Cardiac muscle cell (in vitro differentiated cells and primary cell): ENCODE data around the gene MRGPRD. TPM values are rescaled to one million over a fixed set of nuclear protein-coding genes. Genes with fewer than 3 reads are reported as not detected.

Experiments used
- DNase-seq, 2 donors: peaks; one replicate each; pipeline versions ENCODE4 v3.0.0 to v3.0.0-alpha.2; 2010 to 2017; ENCODE audit warnings: low read depth in 1 of 2, low spot score in 1 of 2
- H3K27ac ChIP-seq: fragments of 200-600 bp; sonication (generic); 2 replicates; pipeline ENCODE4 v1.5.1; 2016
- H3K27me3 ChIP-seq: fragments of 200-600 bp; sonication (generic); 2 replicates; pipeline ENCODE4 v1.6.0; 2016; ENCODE audit warnings: control low read depth
- H3K36me3 ChIP-seq: fragments of 200-600 bp; sonication (generic); 2 replicates; pipeline ENCODE4 v1.5.1; 2016; ENCODE audit warnings: control low read depth
- H3K4me1 ChIP-seq: fragments of 200-600 bp; sonication (generic); 2 replicates; pipeline ENCODE4 v1.8.1; 2017; ENCODE audit warnings: low read depth, mild to moderate bottlenecking, mixed run types
- H3K4me3 ChIP-seq: fragments of 200-600 bp; sonication (generic); 2 replicates; pipeline ENCODE4 v1.5.1; 2016; ENCODE audit warnings: mild to moderate bottlenecking
- H3K9me3 ChIP-seq: fragments of 200-600 bp; sonication (generic); 2 replicates; pipeline ENCODE4 v1.5.1; 2017; ENCODE audit warnings: low read depth, mild to moderate bottlenecking, control low read depth
- polyA plus RNA-seq: library from polyadenylated mRNA; unstranded; fragments of >200 nt; fragmentation: Nextera tagmentation; extraction: Ambion mirVana; gene quantifications from 2 replicates; pipeline ENCODE4 v1.2.1, GENCODE V29; 2016
- total RNA-seq: library from RNA; depleted of rRNA; stranded (reverse); fragments of >200 nt; gene quantifications from 2 replicates; pipeline ENCODE4 v1.2.3, GENCODE V29; 2016
- TF ChIP-seq, protein P1 (sequence below): IDR thresholded peaks from 2 replicates; pipeline ENCODE4 v1.5.1; 2012; ENCODE audit warnings: low read depth, mild to moderate bottlenecking, low read length

MRGPRD gene
- total and polyA plus RNA-seq, 2 experiments from 2014 or later, result not detected

DNA sequence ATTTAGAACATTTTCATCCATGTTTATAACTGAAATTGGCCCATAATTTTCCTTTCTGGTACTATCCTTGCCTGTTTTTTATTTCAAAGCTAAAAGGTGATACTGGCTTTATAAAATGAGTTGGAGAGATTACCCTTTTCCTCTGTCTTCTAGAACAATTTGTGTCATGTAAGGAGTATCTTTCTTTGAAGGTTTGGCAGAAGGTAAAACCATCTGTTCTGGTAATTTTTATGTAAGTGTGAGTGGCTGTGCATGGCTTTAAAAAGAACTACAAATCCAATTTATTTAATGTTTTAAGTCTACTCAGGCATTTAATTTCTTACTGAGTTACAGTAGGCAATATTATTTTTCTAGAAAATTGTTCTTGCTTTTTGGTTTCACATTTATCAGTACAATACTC is 7.7 kb upstream of the MRGPRD start:
- no peaks in the 10 kb centered on the region for H3K27me3 ChIP-seq
- TF ChIP-seq, protein P1, sequence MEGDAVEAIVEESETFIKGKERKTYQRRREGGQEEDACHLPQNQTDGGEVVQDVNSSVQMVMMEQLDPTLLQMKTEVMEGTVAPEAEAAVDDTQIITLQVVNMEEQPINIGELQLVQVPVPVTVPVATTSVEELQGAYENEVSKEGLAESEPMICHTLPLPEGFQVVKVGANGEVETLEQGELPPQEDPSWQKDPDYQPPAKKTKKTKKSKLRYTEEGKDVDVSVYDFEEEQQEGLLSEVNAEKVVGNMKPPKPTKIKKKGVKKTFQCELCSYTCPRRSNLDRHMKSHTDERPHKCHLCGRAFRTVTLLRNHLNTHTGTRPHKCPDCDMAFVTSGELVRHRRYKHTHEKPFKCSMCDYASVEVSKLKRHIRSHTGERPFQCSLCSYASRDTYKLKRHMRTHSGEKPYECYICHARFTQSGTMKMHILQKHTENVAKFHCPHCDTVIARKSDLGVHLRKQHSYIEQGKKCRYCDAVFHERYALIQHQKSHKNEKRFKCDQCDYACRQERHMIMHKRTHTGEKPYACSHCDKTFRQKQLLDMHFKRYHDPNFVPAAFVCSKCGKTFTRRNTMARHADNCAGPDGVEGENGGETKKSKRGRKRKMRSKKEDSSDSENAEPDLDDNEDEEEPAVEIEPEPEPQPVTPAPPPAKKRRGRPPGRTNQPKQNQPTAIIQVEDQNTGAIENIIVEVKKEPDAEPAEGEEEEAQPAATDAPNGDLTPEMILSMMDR, result no peak
- H3K9me3 ChIP-seq, result no peaks in the 10 kb centered on the region
- no peak overlapping the region for H3K4me3 ChIP-seq
- no peak overlapping the region for H3K27ac ChIP-seq
- H3K36me3 ChIP-seq, result no peaks in the 10 kb centered on the region
- H3K4me1 ChIP-seq, result no peaks in the 10 kb centered on the region
- no peak for DNase-seq

DNA sequence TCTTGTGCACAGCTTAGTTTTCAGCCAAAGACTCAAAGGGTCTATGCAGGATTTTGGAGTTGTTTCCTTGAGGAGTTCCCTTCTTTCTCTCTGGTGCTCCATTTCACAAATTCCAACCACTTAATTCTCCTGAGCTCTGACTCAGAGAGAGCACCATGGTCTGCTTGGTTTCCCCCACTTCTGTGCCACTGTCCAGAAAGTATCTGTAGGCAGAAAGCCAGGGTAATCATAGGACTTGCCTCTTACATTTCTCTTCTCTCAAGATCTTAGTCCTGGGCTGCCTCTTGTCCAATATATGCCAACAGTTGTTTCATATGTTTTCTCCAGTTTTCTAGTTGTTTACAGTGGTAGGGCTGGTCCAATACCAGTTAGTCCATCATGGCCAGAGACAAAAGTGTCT is 6.4 kb upstream of the MRGPRD start:
- Histone ChIP-seq H3K9me3 (no peaks in the 10 kb centered on the region), H3K36me3 (no peaks in the 10 kb centered on the region), H3K27ac (no peak overlapping the region), H3K4me1 (no peaks in the 10 kb centered on the region), H3K27me3 (no peaks in the 10 kb centered on the region), H3K4me3 (no peak overlapping the region)
- TF ChIP-seq, protein P1, result no peak
- no peak for DNase-seq

GRCh38 chr11:68983801-68984200 is 3.0 kb upstream of the MRGPRD start:
- Histone ChIP-seq H3K9me3 (no peaks in the 10 kb centered on the region), H3K27me3 (no peaks in the 10 kb centered on the region), H3K4me1 (no peaks in the 10 kb centered on the region), H3K4me3 (no peak overlapping the region), H3K36me3 (no peaks in the 10 kb centered on the region), H3K27ac (no peak overlapping the region)
- no peak for DNase-seq
- TF ChIP-seq, protein P1, result no peak

DNA sequence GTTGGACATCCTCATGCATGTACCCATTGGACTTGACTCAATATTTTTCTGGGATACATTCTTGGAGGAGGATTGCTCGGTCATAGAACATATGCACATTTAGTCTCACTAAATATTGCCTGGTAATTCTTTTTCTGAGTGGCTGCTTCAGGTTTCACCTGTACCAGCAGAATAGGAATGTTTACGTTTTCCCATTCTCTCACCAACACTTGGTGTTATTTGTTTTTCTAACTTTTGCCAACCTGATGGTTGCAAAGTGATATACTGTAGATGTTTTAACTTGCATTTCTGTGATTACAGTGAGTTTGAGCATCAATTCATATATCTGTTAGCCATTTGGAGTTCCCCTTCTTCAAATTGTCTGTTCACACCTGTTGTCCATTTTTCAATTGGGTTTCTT is 1.3 kb upstream of the MRGPRD start:
- no peak overlapping the region for H3K4me3 ChIP-seq
- TF ChIP-seq, protein P1, result no peak
- H3K36me3 ChIP-seq, result no peaks in the 10 kb centered on the region
- no peak for DNase-seq
- no peaks in the 10 kb centered on the region for H3K9me3 ChIP-seq
- H3K4me1 ChIP-seq, result no peaks in the 10 kb centered on the region
- H3K27ac ChIP-seq, result no peak overlapping the region
- no peaks in the 10 kb centered on the region for H3K27me3 ChIP-seq

- Histone ChIP-seq H3K9me3 (no peaks in the 10 kb centered on the region), H3K27ac (no peak overlapping the region), H3K27me3 (no peaks in the 10 kb centered on the region), H3K36me3 (no peaks in the 10 kb centered on the region), H3K4me1 (no peaks in the 10 kb centered on the region), H3K4me3 (no peak overlapping the region)
- TF ChIP-seq, protein P1, result no peak
- no peak for DNase-seq
These were observed 633 bp downstream of the MRGPRD start for GRCh38 chr11:68979931-68980775.
